Activated CD4-positive, alpha-beta T cell treated with anti-CD3 and anti-CD28 coated beads for 48 hours (primary cell): ENCODE results near the gene GIMAP2.
A peak's percentile ranks its signal among the peaks of the same experiment; 100 is the strongest.
"Not testable (repeated sequence)": the region's sequence is repeated elsewhere in the genome, so short reads cannot be mapped to it uniquely, and the experiment has no call there.

Experiments
- DNase-seq: peaks from one replicate; pipeline ENCODE4 v3.0.0-alpha.2; 2020

Gene GIMAP2

DNA sequence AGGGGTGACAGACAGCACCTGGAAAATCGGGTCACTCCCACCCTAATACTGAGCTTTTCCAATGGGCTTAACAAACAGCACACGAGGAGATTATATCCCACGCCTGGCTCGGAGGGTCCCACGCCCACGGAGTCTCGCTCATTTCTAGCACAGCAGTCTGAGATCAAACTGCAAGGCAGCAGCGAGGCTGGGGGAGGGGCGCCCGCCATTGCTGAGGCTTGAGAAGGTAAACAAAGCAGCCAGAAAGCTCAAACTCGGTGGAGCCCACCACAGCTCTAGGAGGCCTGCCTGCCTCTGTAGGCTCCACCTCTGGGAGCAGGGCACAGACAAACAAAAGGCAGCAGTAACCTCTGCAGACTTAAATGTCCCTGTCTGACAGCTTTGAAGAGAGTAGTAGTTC, 6.9 kb upstream of the GIMAP2 start:
- DNase-seq, result peak; percentile 74

DNA sequence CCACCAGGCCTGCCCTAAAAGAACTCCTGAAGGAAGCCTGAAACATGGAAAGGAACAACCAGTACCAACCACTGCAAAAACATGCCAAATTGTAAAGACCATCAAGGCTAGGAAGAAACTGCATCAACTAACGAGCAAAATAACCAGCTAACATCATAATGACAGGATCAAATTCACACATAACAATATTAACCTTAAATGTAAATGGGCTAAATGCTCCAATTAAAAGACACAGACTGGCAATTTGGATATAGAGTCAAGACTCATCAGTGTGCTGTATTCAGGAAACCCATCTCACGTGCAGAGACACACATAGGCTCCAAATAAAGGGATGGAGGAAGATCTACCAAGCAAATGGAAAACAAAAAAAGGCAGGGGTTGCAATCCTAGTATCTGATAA, 5.1 kb upstream of the GIMAP2 start:
- not testable (repeated sequence) for DNase-seq

DNA sequence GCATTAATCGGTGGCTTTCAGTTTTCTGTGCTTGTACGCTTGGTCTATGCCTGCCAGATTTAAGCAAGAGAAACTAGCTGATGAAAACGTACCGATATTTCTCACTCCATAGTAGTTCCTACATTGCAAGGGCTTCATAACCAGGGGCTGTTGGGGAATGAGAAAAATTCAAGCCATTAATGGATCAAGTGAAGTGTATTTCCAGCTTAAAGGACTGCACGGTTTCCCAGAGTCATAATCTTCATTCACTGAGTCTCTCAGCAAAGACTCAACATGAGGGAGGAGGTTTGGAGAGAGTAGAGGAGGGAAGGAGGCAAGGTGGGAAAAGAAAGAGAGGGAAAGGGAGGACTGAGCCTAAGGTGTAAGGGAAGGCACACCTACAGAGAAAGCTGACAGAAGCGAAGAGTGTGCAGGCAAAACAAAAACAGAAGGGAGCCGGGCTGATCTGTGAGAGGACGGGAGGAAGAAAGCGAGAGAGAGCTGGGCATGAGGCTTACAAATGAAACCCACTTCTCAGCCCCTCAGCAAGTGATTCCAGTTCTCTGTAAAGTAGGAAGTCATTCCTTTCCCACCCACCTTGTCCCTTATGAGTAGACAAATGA, 625 bp downstream of the GIMAP2 start:
- no peak for DNase-seq

DNA sequence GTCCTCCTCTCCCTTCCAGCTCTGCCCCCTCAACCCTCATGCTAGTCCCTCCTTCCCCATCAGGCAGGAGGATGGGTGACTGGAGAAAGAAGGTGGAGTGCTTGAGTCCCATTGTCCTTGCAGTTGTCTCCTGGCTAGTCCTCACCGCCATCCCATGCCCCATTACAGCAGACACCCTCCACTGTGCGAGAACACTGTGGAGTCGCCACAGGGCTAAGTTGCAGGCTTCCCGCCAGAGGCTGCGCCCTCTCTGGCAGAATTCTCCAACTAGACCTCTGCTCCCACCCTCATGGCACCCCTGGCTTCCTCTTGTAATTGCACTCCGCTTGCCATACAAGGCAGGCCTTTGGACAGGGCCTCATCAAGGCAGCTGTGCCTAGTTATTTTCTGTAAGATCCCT, 3.1 kb downstream of the GIMAP2 start:
- no peak for DNase-seq

DNA sequence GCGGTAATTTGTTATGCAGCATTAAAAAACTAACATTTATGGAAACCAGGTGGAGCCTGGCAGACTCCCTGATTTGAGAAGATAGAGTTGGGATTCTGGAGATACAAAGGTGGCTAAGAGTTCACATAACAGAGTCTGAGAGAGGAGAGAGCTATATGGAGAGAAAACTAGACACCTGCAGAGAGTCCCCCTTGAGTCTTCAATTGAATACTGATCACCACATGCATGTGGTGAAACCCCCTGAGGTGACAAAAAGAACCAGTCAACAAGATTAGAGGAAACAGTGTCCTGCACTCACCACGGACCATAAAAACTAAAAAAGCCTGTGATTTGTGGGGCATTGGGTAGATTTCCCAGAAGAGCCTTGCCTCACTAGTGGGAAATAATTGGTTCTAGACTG, 10.1 kb downstream of the GIMAP2 start:
- DNase-seq, result no peak

DNA sequence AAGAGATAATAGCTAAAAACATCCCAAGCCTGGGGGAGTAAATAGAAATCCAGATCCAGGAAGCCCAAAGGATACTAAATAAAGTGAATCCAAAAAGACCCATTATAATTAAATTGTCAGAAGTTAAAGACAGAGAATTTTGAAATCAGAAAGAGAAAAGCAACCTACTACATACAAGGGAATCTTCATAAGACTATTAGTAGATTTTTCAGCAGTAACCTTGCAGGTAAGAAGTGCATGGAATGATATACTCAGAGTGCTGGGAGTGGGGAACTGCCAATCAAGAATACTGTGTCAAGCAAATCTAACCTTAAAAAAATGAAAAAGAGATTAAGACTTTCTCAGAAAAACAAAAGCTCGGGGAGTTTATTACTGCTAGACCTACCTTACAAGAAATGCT, 17.7 kb downstream of the GIMAP2 start:
- no peak for DNase-seq

DNA sequence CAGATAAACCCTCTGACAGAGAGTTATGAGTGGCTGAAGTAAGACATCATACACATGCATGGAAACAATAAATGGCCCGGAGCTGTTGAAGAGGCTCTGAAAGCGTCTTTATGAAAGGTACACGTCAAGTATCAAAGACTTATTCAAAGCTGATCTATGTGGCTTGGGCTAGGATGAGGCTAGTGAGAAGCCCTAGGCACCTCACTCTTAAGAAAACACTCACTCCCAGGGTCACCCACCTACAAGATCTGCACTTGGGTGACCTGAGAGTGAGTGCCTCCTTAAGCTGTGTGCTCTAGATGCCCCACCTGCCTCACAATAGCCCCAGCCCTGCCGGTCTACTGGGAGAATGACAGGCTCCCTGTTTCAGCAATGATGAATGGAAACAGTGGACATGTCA, 29.8 kb downstream of the GIMAP2 start:
- peak; percentile 62 for DNase-seq

DNA sequence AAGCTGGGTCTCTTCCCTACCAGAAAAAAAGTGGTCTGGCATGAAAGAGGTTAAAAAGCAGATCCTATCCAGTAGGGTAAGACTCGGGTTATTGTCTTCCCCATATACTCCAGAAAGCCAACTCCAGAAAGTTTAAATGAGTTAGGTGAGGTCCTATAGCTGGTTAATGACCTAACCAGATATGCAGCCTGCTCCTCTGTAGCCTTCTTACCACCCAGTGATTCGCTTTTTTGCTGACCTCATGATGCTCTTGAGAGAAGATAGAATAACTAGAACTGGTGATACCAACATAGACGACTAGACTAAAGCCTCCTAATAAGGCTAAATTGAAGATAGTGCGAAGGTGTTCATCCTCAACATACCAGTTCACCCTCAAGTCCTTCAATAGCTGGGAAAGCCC, 30.2 kb downstream of the GIMAP2 start:
- no peak for DNase-seq

DNA sequence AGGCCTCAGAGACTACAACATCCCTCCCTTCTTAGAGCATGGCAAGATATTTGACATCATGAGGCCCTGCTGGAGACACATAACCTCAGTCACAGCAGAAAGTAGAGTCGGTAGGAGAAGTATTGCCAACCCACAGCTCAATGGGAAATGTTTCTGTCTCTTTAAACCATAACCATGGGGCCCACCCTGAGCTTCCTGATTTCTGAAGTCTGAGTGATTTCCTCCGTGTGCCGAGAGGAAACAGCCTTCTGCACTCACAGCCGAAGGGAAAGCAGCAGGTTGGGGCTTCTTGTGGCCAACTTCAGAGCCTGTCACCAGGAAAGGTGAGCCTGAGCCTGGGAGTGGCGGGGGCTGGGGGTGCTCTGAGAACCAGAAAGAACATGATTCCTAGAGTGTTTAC, 30.9 kb downstream of the GIMAP2 start, which contains the start of gene GIMAP1:
Gene GIMAP1, plus strand, starts transcription at position 246 of the 400 bp plus-strand sequence. CDS start 2,435 bp downstream, outside the sequence.
- peak; percentile 69 for DNase-seq

DNA sequence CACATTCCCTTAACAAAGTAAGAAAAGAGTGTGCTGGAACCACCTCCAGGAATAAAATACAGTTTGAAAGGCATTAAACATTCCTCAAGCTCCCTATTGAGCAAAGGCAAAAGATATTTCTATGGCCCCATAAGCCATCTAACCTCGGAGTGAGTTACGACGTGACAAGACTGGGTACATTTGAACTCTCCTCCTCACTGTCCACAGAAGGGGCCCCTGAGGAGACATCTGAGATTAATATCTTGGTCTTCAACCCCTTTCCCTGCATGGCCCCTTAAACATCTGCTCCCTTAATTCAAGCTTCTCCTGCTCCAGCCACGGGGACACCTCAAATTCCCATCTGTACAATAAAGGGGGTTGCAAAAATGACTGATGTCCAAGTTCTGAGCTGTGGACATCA, 31.4 kb downstream of the GIMAP2 start:
- DNase-seq, result no peak

DNA sequence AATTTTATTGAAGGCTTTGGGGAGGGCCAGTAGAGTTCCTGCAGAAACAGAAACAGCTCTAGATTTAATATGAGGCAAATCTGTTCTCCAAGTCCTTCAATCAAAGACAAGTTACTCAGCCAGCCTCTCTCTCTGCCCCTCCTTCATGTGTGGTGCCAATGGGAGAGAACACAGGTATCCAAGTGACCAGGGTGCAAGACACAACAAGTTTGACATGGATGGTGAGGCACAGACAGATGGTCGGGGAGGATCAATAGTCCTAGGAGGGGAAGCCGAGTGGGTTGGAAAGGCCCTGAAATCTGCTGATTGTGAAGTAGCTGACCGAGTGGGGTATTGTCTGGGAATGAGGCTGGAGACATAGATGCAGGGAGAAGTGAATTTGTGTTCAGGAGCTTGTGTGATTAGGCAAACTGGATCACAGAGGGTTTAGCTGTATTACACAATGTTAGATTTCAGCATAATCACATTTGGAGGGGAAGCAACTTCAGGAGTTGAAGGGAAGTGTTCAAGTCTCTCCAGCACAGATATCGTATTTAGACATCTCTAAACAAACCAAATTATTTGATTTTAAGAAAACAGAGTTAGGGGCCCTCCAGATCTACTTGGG, 32.4 kb downstream of the GIMAP2 start:
- no peak for DNase-seq

DNA sequence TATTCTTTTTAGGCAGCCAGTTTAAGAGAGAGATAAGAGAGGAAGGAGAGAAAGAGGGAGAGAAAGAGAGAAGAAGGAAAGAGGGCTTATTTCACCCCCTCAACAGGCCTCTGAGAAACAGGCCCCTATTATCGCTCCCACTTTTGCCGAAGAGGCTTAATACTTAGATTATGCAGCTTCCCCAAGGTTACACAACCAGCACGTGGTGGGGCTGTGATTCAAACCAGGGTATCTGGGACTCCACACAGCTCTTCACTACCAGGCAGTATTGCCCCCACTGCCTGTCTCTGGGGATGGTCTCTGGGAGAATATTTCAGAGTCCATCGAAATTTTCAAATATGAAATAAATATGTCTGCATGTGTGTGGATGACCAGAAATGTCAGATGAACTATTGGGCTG, 33.9 kb downstream of the GIMAP2 start:
- DNase-seq, result no peak

DNA sequence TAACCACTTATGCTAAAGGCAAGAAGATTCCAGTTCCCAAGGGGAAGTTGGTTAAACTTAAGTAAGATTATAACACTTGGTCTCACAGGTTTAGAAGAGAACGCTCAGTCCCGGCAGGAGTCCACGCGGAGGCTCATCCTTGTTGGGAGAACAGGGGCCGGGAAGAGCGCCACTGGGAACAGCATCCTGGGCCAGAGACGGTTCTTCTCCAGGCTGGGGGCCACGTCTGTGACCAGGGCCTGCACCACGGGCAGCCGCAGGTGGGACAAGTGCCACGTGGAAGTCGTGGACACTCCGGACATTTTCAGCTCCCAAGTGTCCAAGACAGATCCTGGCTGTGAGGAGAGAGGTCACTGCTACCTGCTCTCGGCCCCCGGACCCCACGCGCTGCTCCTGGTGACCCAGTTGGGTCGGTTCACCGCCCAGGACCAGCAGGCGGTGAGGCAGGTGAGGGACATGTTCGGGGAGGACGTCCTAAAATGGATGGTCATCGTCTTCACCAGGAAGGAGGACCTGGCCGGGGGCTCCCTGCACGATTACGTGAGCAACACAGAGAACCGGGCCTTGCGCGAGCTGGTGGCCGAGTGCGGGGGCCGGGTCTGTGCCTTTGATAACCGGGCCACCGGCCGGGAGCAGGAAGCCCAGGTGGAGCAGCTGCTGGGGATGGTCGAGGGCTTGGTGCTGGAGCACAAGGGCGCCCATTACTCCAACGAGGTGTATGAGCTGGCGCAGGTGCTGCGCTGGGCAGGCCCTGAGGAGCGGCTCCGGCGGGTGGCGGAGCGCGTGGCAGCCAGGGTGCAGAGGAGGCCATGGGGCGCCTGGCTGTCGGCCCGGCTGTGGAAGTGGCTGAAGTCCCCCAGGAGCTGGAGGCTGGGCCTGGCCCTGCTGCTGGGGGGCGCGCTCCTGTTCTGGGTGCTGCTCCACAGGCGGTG, 34.7 kb downstream of the GIMAP2 start:
- DNase-seq, result no peak

DNA sequence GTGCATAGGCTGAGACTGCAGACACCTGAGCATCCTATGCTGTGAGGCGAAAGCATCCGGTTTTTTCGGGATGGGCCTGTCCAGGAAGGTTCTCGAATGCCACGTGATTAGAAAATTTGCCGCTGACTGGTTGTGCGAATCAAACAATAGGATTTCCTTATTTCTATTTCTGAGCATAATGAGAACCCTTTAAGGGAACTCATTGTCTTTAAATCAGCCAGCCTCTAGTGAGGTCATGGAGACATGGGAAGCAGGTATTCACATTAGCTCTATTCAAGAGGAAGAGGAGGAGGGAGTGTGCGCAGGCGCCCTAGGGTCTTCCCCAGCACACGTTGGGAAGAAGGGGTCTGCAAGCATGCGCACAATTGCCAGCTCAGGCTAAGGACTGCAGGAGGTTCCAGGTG, 36.5 kb downstream of the GIMAP2 start:
- no peak for DNase-seq

DNA sequence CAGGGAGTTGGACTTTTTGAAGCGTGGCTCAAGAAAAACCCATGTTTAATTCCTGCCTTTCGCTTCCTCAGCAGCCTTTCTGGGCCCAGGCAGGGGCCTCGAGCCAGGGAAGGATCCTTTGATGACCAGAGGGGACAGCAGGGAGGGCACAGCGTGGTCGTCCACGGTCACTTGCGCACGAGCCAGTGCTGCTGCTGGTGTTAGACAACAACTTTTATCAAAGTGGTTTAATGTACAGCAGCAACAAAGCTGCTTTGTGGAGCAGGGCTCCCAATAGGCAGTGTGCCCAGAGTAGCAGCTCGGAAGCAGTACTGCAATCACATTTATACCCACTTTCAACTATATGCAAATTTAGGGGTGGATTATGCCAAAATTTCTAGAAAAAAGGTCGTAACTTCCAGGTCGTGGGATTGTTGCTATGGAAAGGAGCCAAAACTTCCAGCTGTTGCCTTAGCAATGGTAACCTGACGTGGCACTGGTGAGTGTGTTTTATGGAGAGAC, 37.0 kb downstream of the GIMAP2 start:
- DNase-seq, result no peak

DNA sequence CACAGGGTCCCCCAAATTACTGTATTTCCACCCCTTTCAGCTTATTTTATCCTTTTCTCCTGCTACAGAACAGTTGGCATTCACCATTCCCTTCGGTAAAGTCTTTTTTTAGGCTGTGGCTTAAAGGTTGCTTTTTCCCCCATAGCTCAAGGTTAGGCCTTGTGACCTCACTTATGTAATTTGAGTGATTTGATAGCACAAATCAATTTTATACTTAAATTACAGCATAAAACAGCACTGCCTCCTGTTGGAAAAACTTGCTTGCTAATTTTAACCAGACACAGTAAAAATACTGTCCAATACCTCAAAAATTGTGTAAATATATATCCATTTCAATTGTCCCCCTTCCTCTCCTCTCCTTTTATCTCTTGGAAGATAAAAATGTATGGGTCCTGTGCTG, 38.0 kb downstream of the GIMAP2 start:
- DNase-seq, result no peak

DNA sequence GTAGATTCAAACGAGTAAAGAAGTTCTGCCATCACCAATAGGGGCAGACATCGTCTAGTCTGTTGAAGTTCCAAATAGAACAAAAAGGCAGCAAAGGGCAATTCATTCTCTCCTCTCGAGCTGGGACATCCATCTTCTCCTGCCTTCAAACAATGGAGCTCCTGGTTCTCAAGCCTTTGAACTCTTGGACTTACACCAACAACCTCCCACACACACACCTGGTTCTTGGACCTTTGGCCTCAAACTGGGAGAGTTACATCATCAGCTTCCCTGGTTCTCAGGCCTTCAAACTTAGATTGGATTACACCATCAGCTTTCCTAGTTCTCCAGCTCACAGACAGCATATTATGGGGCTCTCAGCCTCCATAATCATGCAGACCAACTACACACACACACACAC, 41.9 kb downstream of the GIMAP2 start:
- DNase-seq, result no peak

DNA sequence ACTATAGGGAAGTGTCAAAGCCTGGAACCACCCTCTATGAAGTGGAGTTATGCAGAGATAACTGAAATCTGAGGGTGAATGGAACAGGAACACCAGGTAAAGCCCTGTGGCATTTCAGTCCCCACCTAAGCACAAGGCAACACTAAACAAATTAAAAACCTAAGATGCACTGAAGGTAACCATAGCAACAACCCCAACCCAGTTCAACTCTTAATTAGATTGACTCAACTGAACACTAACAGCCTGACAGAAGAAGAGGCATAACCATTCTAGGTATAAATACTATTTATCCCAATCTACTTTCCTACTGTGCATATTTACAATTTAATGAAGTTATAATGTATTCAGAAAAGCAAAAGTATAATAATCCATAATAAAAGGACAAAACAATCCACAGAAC, 42.5 kb downstream of the GIMAP2 start:
- no peak for DNase-seq

DNA sequence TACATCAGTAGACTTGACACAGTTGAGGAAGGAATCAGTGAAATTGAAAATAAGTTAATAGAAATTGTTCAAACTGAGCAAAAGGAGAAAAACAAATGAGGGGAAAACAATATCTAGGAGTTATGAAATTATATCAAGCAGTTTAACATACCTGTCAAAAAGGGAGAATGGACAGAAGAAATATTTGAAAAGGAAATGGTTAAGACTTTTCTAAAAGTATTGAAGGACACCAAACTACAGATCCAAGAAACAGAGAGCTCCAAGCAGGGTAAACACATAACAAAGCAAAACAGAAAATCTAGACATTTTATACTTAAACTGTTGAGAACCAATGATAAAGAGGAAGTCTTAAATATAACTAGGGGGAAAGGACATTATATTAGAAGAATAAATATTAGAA, 43.1 kb downstream of the GIMAP2 start:
- no peak for DNase-seq

DNA sequence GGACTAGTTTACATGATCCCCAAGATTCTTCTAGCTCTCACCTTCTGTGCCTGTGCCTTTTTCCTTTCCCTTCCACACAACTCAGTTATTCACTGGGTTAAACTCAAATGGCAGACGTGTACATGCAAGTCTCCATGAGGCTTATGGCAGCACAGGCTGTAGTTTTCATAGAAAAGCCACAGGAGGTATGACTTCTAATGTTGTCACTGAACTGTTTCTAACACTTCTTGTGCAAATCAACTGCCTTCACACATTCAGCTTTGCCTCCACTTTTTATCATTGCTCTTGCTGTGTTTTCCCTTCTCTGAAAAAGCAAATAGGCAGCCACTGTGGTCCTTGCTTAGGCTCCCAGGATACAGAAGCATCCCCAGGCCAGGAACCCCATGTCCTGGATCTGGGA, 46.4 kb downstream of the GIMAP2 start:
- DNase-seq, result no peak

DNA sequence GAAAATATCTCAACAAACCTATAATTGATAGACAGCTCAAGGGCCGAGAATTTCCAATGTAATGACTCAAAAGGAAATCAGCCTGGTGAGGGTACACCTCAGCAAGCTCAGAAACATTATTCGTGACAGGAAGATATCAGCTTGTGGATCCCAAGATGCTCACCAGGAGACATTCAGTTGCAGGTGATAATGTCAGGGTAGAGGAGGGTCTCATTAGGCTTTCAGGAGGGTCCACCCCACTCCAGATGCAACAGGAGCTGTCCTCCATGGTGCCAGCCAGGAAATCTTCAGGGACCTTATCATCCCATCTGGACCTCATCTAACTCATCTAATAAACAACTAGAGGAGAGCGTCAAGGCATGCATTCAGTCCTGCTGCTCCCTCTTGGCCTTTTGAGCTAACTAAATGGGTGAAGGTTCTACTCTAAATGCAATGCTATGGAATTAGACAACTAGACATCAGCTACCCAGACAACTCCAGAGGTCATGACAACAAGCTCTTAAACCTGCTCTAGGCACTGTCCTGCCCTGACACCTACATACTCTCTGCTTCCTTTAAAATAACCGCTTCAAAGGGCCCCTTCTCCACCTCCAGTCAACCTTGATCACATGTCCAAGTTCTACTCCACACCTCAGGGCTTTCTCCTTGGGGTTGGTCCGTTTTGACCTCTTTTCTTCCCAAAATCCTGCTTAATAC, 47.4 kb downstream of the GIMAP2 start:
- DNase-seq, result no peak

DNA sequence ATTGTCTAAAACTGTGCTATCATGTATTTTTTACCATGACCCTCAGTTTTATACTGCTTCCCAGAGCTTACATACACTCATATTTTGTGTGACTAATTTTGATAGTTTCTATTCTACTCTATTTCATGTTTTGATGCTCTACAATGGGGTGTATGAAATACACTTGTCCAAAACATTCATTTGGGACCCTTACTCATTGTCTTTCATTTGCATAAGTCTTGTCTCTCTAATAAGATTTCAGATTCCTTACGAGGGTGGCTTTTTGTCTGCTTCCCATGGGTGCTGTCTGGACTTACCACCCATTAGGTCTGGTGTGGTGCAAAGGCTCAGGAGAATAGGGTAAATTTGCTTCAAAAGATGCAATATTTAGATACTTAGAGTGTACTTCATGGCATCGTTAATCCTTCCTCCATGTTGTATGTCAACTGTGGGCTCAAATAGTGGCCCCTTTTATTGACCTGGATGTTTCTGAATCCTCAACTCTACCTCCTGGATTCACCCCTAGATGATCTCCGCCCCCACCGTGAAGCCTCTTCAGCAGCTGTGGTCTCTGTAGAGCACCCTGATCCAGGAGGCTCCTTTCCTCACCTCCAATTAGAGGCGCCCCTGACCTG, 48.1 kb downstream of the GIMAP2 start:
- DNase-seq, result no peak

DNA sequence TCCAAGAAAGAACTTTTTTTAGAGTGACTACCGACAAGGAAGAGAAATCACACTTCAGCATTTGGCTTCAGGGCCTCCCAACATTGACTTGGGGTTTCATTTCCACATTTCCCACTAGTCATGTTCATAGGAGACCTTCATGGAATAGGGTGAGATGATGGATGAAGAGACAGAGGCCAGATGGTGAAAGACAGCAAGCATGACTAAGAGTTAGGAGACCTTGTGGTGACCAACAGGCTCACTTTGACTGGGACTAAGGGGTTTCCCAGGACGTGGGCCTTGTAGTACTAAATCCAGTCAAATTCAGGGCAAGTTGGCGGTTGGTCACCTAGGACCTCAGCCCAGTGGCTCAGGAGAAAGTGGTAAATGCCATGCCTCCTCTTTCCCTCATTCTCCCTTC, 48.7 kb downstream of the GIMAP2 start:
- DNase-seq, result peak; percentile 65
